Dermis microvascular lymphatic vessel endothelial cell (primary cell): Measurements from ENCODE around the gene AGBL1. TPM values are rescaled to one million over a fixed set of nuclear protein-coding genes. Genes with fewer than 3 reads are reported as not detected.

Source experiments
- DNase-seq, 2 donors: peaks; one replicate each; pipeline versions ENCODE4 v3.0.0 to v3.0.0-alpha.2; 2010; ENCODE audit warnings: low read depth in 2 of 2
- total RNA-seq: library from RNA; depleted of rRNA; stranded (reverse); fragments of >200 nt; gene quantifications from 2 replicates; pipeline ENCODE4 v1.2.1, GENCODE V29; 2014

AGBL1 gene
- total RNA-seq, 1 donor from 2014 or later: not detected

- no peak for DNase-seq
These were observed 83.0 kb downstream of the AGBL1 start for GRCh38 chr15:86162641-86163040.

- DNase-seq: no peak
These were observed 84.1 kb downstream of the AGBL1 start for GRCh38 chr15:86163816-86164215.

GRCh38 chr15:86164232-86164898 lies 84.7 kb downstream of the AGBL1 start:
- DNase-seq: no peak

- DNase-seq: no peak
These were observed 85.9 kb downstream of the AGBL1 start for GRCh38 chr15:86165265-86166211.

DNA sequence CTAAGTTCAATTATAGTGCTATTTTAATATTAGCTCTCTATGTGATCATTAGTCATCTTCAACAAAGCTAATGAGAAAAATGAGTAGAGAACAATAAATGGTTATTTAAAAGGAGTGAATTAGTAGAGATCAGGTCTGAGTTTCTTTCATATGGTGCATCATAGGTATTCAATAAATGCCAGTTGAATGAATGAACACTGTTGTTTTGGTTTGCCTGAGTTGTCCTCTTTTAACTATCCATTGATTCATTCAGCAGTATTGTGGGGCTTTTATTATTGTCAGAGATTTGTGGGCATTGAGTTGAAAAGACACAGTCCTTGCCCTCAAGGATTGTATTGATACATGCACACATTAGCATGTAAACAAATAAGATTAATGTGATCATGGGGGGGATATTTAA lies 88.2 kb downstream of the AGBL1 start:
- no peak for DNase-seq

- DNase-seq: no peak
These were observed 99.2 kb downstream of the AGBL1 start for GRCh38 chr15:86178845-86179244.

DNA sequence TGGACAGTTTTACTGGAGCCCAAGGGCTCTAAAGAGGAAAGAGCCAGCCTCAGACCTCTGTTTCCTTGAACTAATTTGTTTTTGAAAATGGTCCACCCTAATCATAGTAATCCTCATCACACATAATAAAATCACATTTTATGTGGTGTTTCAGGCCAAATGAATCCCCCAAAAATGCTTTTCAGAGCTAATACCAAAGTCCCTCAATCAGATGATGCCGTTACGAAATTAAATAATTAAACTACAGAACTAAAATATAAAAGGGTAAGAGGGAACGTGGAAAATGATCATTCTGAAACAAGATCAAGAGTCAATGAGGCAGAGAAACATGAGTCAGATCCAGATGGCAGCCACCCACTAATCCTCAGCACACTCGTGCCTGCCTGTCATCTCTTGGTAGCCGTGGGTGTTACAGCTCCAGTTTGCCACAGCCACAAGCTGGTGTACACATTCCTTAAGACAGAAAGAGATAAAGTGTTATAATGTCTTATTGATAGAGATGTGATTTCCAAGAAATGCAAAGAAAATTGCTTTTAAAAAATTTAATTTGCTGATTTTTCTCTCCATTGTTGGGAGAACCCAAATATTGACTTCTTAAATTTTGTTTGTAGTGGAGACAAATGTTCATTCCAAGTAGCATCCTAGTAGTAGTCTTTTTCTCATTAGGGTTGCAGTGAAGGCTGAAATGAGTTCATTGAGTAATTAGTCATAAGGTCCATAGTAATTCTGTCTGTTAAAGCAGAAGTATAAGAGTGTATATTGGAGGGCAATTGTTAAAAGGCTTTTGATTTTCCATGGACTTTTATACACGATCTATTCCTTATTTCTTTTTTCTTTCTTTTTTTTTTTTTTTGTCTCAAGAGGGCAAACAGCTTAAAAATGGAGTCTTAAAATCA lies 104.2 kb downstream of the AGBL1 start:
- no peak for DNase-seq

GRCh38 chr15:86193716-86194380 lies 114.2 kb downstream of the AGBL1 start:
- no peak for DNase-seq

GRCh38 chr15:86197770-86198169 lies 118.1 kb downstream of the AGBL1 start:
- no peak for DNase-seq

- no peak for DNase-seq
These were observed 119.9 kb downstream of the AGBL1 start for GRCh38 chr15:86199467-86200145.

DNA sequence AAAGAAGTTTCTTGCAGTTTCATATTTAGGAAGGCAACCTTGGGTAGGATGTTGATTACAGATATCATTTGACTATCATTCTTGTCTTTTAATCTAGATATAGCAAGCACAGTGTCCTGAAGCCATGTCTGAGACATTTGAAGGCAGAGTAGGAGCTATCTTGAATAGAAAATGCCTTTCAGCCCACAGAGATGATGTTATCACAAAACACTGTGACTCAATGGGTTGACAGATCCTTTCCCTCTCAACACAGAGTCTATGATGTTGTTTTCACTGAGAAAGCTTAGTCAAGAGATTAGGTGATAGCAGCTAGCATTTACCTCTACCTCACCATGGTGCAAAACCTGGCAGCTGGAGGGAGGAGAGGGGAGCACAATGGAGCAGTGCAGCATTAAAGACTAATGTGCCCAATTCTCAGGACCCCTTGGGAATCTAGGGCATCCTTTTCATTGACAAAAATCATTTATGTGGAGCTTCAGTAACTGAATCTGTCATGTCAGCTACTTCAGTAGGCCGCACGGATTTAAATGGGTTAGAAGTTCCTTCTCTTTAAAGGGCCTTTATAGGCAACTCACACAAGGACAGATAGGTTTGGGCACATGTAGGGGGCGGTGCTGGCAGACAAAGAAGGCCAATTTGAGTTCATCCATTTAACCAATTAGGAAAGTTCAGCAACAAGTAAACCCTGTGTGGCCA lies 121.8 kb downstream of the AGBL1 start:
- no peak for DNase-seq

DNA sequence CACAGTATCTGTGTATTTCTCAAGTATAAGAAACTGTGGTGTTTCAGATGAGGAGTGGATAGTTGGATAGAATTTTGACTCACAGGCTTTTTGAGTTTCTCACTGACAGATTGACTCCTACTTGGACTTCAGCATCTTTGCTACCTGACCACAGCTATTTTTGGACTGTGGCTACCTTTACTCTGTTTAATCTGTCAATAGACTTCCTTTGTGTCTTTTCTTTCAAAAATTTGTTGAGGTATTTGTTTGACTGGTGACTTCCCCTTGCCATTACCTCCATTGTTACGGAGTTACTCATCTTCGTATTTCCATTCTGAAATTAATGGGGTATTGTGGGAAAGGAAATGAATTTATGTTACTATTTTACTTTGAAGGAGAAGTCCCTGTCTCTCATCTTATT lies 123.8 kb downstream of the AGBL1 start:
- no peak for DNase-seq

GRCh38 chr15:86205096-86205495 lies 125.4 kb downstream of the AGBL1 start:
- DNase-seq: no peak

GRCh38 chr15:86213420-86213819 lies 133.7 kb downstream of the AGBL1 start:
- no peak for DNase-seq

DNA sequence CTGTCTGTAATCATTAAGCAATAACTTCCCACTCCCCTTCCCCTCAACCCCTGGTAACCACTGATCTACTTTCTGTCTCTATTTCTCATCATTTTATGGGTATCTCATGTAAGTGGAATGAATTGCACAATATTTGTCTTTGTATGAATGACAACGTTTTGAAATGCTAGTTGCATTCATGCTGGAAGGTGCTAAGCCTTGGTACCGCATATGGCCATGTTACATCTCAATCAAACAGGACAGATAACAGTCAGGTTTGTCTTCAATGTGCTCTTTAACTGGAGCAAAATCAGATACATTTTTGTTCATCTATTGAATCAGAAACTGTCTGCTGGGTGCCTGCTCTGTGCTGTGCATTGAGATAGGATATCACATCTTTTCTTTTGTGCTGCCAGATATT lies 134.2 kb downstream of the AGBL1 start:
- no peak for DNase-seq

- no peak for DNase-seq
These were observed 141.4 kb downstream of the AGBL1 start for GRCh38 chr15:86221119-86221518.

DNA sequence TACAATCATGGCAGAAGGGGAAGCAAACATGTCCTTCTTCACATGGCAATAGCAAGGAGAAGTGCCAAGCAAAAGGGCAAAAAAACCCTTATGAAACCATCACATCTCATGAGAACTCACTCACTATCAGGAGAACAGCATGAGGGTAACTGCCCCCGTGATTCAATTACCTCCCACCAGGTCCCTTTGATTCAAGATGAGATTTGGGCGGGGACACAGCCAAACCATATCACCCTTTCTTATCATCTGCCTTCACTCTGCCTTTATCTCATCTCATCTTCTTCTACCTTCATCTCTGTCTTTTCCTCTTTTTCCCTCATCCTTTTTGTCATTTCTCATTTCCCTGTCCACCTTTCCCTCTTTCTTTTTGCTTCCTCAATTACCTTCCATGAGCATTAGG lies 149.6 kb downstream of the AGBL1 start:
- no peak for DNase-seq

DNA sequence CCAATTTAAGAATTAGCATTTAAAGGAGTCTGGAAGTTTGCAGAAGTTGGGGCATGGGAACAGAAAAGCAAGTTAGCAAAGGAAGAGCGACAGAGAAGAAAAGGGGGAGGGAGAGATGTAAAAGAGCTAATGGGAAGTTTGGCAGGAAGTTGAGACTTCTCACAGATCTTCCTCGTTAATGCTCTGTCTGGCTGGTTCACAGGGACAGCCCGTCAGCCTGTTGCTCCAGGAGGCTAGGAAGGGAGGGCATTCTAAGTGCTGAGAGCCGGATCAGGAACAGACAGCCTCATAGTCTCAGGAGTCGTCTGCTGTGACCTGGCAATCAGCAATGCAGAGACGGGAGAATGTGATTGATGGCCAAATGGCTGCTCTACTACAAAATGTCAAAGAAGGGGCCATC lies 150.3 kb downstream of the AGBL1 start:
- no peak for DNase-seq

DNA sequence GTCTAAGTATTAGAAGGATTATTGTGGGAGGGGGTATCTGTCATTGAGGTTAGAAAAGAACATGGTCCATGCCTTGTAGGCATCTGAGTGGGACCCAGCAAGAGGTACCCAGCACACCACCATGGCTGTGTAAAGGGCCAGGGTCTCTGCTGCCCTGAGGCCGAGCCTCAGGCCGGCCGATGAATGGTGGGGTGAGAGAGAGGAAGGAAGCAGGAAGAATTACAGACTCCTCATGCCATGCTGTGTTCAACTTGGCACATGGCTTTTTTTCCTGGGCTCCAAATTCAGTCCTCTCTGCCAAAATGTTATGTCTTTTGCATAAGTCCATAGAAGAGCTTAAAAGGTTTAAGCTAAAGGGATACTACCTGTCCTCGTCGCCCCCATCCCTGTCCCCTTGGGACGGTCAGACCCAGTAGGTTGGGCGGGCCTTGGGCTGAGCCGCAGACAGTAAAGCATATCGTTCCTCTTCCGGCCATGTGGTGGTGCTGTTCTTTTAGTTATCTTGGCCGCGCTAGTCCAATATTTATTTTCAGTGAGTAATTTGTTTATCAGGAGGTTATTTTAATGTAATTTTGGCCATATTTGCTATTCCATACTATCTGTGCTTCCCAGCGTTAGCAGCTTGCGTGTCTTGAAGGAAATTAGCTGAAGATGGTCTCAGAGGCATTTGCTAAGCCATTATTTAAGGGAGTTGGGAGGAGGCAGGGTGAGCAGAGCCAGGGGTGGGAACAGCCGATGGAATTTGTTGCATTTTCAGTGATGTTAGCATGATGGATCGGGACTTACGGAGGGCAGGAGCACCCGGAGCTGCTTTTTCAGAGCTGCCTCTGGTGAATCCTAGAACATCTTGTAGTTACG lies 152.4 kb downstream of the AGBL1 start:
- DNase-seq: no peak
